Dedifferentiated amniotic fluid mesenchymal stem cell (primary cell): Measurements from ENCODE around the gene CSAG2.
"Not testable (repeated sequence)": the region's sequence is repeated elsewhere in the genome, so short reads cannot be mapped to it uniquely, and the experiment has no call there.

Experiments
- DNase-seq: peaks from one replicate; pipeline ENCODE4 v3.0.0-alpha.2; 2016; ENCODE audit errors: extremely low spot score

Gene CSAG2

GRCh38 chrX:152709173-152709572, at the start of gene CSAG2:
Gene CSAG2 (minus strand): TSS chrX:152709273. CDS start chrX:152709112, 161 bp downstream.
- DNase-seq, result not testable (repeated sequence)

- DNase-seq, result not testable (repeated sequence)
Observed at GRCh38 chrX:152754871-152755270, 45.8 kb upstream of the CSAG2 start.

- not testable (repeated sequence) for DNase-seq
Observed at GRCh38 chrX:152753686-152754650, 44.9 kb upstream of the CSAG2 start, which contains the start of gene MAGEA2. Gene MAGEA2 (minus strand): TSS chrX:152753842. CDS start chrX:152751363, 2,479 bp downstream.

- no peak for DNase-seq
Observed at GRCh38 chrX:152738560-152738959, 29.5 kb upstream of the CSAG2 start.

GRCh38 chrX:152736528-152736927, 27.5 kb upstream of the CSAG2 start:
- not testable (repeated sequence) for DNase-seq

- DNase-seq, result no peak
Observed at GRCh38 chrX:152735860-152736511, 26.9 kb upstream of the CSAG2 start.

- no peak for DNase-seq
Observed at GRCh38 chrX:152735101-152735500, 26.0 kb upstream of the CSAG2 start.

GRCh38 chrX:152734143-152734858, 25.2 kb upstream of the CSAG2 start:
- not testable (repeated sequence) for DNase-seq

GRCh38 chrX:152733261-152733975, 24.3 kb upstream of the CSAG2 start, which contains the start of the genes CSAG1 and MAGEA12:
Gene CSAG1 (minus strand): TSS chrX:152733721. CDS start chrX:152732460, 1,261 bp downstream.
Gene MAGEA12 (plus strand): TSS chrX:152733757. CDS start chrX:152736162, 2,405 bp downstream.
- DNase-seq, result no peak

- DNase-seq, result no peak
Observed at GRCh38 chrX:152725409-152725808, 16.3 kb upstream of the CSAG2 start.

GRCh38 chrX:152713815-152714787, 5.0 kb upstream of the CSAG2 start, which contains the start of gene MAGEA2B:
Gene MAGEA2B (plus strand): TSS chrX:152714628. CDS start chrX:152717107, 2,479 bp downstream.
- DNase-seq, result not testable (repeated sequence)

GRCh38 chrX:152713195-152713594, 4.1 kb upstream of the CSAG2 start:
- DNase-seq, result not testable (repeated sequence)

- not testable (repeated sequence) for DNase-seq
Observed at GRCh38 chrX:152706500-152706899, 2.6 kb downstream of the CSAG2 start.

GRCh38 chrX:152700390-152700789, 8.7 kb downstream of the CSAG2 start:
- DNase-seq, result not testable (repeated sequence)

- DNase-seq, result not testable (repeated sequence)
Observed at GRCh38 chrX:152697952-152698931, 10.8 kb downstream of the CSAG2 start, which contains the start of gene MAGEA3. Gene MAGEA3 (plus strand): TSS chrX:152698794. CDS start chrX:152700833, 2,039 bp downstream.

GRCh38 chrX:152681012-152681411, 28.1 kb downstream of the CSAG2 start:
- not testable (repeated sequence) for DNase-seq

GRCh38 chrX:152674652-152675051, 34.4 kb downstream of the CSAG2 start:
- DNase-seq, result not testable (repeated sequence)

- no peak for DNase-seq
Observed at GRCh38 chrX:152674135-152674534, 34.9 kb downstream of the CSAG2 start.
